ENCODE measurements around the gene PTPN2. TPM values are rescaled to one million over a fixed set of nuclear protein-coding genes. Genes with fewer than 3 reads are reported as not detected.
"Not testable (repeated sequence)": the region's sequence is repeated elsewhere in the genome, so short reads cannot be mapped to it uniquely, and the experiment has no call there.

PTPN2 gene
- total RNA-seq, 6 experiments from 2014 or later: 7.5 to 41.1 (median 14.7) TPM

- H3K27me3 ChIP-seq: no peaks in the 10 kb centered on the region
- no peaks in the 10 kb centered on the region for H3K4me1 ChIP-seq
- H3K27ac ChIP-seq: no peak overlapping the region
- H3K9me3 ChIP-seq: no peaks in the 10 kb centered on the region
- no peak for DNase-seq
- intact Hi-C loops (cut with DNase I): no loop called here
- peak; percentile 18 to 62 (median 55) for ATAC-seq
- no peak for TF ChIP-seq POLR2A (IDR thresholded peaks at IDR 0.05)
- no peak for TF ChIP-seq CTCF (IDR thresholded peaks at IDR 0.05)
- H3K36me3 ChIP-seq: no peaks in the 10 kb centered on the region
- WGBS (ENCODE audit: insufficient coverage, low coverage, low lambda C conversion rate, missing lambda C conversion rate): 42% methylated on average over 6 of the region's 8 CpGs
- H3K4me3 ChIP-seq: no peak overlapping the region
Measured at GRCh38 chr18:12904012-12904516, 20.0 kb upstream of the PTPN2 start.

GRCh38 chr18:12901208-12901607, 17.2 kb upstream of the PTPN2 start:
- intact Hi-C loops (cut with DNase I); H3K27ac ChIP-seq; H3K27me3 ChIP-seq; ATAC-seq; DNase-seq; H3K4me3 ChIP-seq; H3K9me3 ChIP-seq; H3K36me3 ChIP-seq; H3K4me1 ChIP-seq: not testable (repeated sequence)
- WGBS (ENCODE audit: insufficient coverage, low coverage, low lambda C conversion rate, missing lambda C conversion rate): 81% methylated on average over 12 of the region's 12 CpGs

- H3K9me3 ChIP-seq; H3K27ac ChIP-seq; H3K4me1 ChIP-seq; H3K27me3 ChIP-seq; intact Hi-C loops (cut with DNase I); H3K4me3 ChIP-seq; ATAC-seq; DNase-seq; H3K36me3 ChIP-seq: not testable (repeated sequence)
- WGBS (ENCODE audit: insufficient coverage, low coverage, low lambda C conversion rate, missing lambda C conversion rate): 4% methylated on average over 16 of the region's 51 CpGs
Measured at GRCh38 chr18:12896784-12897333, 12.8 kb upstream of the PTPN2 start.

- no peak for TF ChIP-seq POLR2A (IDR thresholded peaks at IDR 0.05)
- no peaks in the 10 kb centered on the region for H3K36me3 ChIP-seq
- ATAC-seq: no peak
- no peaks in the 10 kb centered on the region for H3K9me3 ChIP-seq
- H3K4me3 ChIP-seq: no peak overlapping the region
- no peak overlapping the region for H3K27ac ChIP-seq
- WGBS (ENCODE audit: insufficient coverage, low coverage, low lambda C conversion rate, missing lambda C conversion rate): 59% methylated on average over 2 of the region's 2 CpGs
- no peak for DNase-seq
- intact Hi-C loops (cut with DNase I): no loop called here
- no peaks in the 10 kb centered on the region for H3K27me3 ChIP-seq
- no peaks in the 10 kb centered on the region for H3K4me1 ChIP-seq
Measured at GRCh38 chr18:12895626-12896025, 11.6 kb upstream of the PTPN2 start.

GRCh38 chr18:12895014-12895413, 11.0 kb upstream of the PTPN2 start:
- Histone ChIP-seq H3K4me1 (no peaks in the 10 kb centered on the region), H3K9me3 (no peaks in the 10 kb centered on the region), H3K4me3 (no peak overlapping the region), H3K27ac (no peak overlapping the region), H3K27me3 (no peaks in the 10 kb centered on the region), H3K36me3 (no peaks in the 10 kb centered on the region)
- DNase-seq: no peak
- no peak for TF ChIP-seq CTCF (IDR thresholded peaks at IDR 0.05)
- no peak for TF ChIP-seq POLR2A (IDR thresholded peaks at IDR 0.05)
- no peak for ATAC-seq
- intact Hi-C loops (cut with DNase I): no loop called here
- WGBS (ENCODE audit: insufficient coverage, low coverage, low lambda C conversion rate, missing lambda C conversion rate): 71% methylated on average over 1 of the region's 1 CpG

- H3K9me3 ChIP-seq: no peaks in the 10 kb centered on the region
- H3K36me3 ChIP-seq: no peaks in the 10 kb centered on the region
- whole genome bisulfite sequencing (ENCODE audit: insufficient coverage, low coverage, low lambda C conversion rate, missing lambda C conversion rate): 59% methylated on average over 4 of the region's 6 CpGs
- intact Hi-C loops (cut with DNase I): loop anchor here in 1 of 2 donors (5.0 kb wide), 1 partner anchor 154 kb away; no protein-coding TSS in a partner anchor
- no peak overlapping the region for H3K4me3 ChIP-seq
- H3K27me3 ChIP-seq: no peaks in the 10 kb centered on the region
- no peaks in the 10 kb centered on the region for H3K4me1 ChIP-seq
- peak in 1 of 4 donors; percentile 31 for ATAC-seq
- TF ChIP-seq CTCF (IDR thresholded peaks at IDR 0.05) (no peak), POLR2A (IDR thresholded peaks at IDR 0.05) (no peak)
- H3K27ac ChIP-seq: no peak overlapping the region
- DNase-seq: no peak
Measured at GRCh38 chr18:12891561-12891960, 7.5 kb upstream of the PTPN2 start.

All from right lobe of liver (tissue), 6 donors.